HG02970 (cell line): ENCODE data around the gene OR2Z1.

Experiments
- ATAC-seq: cut with Tn5 transposase; IDR thresholded peaks from one replicate; pipeline ENCODE4 v1.9.1; 2021; ENCODE audit warnings: mild to moderate bottlenecking, moderate library complexity, moderate number of reproducible peaks; ENCODE audit not compliant: unreplicated experiment, low FRiP score

OR2Z1 gene, protein sequence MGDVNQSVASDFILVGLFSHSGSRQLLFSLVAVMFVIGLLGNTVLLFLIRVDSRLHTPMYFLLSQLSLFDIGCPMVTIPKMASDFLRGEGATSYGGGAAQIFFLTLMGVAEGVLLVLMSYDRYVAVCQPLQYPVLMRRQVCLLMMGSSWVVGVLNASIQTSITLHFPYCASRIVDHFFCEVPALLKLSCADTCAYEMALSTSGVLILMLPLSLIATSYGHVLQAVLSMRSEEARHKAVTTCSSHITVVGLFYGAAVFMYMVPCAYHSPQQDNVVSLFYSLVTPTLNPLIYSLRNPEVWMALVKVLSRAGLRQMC

DNA sequence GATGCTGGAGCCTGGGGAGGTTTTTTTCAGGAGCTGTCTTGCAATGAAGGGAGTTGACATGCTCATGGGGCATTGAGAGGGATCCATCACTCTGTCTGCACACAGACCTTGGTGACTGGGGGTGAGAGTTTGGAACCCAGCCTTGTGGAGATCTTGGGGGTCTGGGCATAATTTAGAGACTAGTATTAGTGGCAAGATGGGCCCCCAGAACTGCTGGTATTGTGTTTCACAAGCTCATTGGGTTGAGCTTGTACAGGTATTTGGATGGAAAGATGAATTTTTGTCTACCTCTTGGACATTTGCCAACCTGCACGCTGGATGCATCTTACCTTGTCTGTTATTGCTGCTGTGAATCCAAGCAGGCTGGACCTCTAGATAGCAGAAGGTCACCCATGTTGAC lies at the start of gene OR2Z1:
Gene OR2Z1 (plus strand): TSS at position 301 of the 400 bp plus-strand sequence. CDS start 9,395 bp downstream, outside the sequence.
- no peak for ATAC-seq

DNA sequence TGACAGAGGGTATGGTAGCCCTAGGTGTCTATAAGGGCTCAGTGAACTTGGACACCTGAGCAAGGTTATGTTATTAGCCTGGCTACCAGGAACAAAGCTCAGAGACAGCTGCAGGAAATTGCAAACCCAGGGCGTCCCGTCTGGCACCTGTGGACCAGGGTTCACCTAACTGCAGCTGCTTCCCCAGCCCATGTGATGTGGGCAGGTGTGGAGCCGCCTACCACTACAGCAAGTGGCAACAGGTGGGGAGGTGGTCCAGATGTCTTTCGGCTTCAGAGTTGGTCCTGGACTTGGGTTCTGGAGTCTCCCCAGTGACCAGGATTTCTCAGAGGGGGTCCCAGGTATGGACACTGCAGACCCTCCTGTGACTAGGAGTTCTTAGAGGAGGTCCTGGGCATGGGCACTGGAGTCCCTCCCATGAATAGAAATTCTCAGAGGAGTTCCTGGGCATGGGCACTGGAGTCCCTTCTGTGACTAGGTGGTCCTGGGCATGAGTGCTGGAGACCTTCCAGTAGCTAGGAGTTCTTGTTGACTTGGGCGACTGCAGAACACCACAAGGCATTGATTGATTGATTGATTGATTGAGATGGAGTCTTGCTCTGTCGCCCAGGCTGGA lies 48.0 kb upstream of the OR2Z1 start:
- no peak for ATAC-seq

DNA sequence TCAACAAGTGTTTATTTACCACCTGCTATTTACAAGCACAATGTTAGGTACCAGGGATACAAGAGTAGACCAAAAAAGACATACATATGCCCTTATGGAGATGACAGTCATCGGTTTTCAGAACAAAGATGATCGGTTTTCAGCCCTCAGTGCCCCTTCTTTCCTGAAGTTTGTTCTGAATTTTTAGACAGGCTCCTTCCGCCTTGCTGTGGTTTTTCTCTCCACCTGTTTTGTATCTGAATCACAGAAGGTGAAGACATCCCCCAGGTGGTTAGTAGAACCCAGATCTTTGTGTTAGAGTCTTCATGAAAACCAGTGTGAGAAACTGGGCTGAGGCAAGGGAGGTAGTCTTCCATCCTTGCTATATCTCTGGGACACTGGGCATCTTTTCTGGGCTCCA lies 46.4 kb upstream of the OR2Z1 start:
- no peak for ATAC-seq

DNA sequence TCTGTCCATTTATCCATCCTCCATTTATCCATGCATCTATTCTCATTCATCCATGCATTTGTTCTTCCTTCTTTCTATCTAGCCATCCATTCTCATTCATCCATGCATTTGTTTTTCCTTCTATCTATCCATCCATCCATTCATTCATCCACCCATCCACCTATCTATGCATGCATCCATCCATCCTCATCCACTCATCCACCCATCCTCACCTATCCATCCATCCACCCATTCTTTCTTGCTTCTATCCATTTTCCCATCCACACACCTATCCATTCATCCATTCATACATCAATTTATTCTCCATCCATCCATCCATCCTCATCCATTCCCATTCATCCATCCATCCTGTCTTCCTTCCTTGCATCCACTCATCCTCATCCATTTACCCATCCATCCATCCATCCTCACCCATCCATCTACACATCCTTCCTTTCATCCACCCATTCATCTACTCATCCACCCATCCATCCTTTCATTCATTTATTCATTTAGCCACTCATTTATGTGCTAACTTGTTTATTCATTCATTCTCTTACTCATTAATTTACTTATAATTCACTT lies 43.1 kb upstream of the OR2Z1 start:
- ATAC-seq: no peak

DNA sequence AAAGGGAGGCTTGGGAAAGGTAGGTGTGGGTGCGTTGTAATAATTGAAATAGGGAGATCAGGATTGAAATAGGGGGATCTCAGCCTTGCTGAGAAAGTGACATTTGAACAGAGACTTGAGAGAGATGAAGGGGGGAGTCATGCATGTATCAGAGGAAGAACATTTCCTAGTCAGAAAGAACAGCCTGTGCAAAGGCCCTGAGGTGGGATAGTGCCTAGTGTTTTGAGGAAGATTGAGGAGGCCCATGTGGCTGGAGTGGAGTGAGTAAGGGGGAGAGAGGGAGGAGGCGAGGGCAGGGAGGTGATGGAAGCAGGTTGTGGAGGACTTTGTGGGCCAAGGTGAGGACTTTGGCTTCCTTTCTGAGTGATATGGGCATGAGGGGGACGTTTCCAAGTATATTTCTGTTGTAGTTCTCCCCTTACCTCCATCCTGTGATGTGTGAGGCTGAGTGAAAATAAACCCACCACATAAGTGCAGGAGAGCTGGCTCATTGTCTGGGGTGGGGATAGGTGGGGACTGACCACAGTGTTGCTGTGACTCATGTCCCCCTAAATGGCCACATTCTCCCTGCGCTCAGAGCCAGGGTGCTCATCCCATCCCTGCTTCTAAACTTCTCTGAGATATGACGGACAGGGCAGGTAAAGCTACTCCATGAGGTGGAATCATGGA lies 40.6 kb upstream of the OR2Z1 start:
- no peak for ATAC-seq

DNA sequence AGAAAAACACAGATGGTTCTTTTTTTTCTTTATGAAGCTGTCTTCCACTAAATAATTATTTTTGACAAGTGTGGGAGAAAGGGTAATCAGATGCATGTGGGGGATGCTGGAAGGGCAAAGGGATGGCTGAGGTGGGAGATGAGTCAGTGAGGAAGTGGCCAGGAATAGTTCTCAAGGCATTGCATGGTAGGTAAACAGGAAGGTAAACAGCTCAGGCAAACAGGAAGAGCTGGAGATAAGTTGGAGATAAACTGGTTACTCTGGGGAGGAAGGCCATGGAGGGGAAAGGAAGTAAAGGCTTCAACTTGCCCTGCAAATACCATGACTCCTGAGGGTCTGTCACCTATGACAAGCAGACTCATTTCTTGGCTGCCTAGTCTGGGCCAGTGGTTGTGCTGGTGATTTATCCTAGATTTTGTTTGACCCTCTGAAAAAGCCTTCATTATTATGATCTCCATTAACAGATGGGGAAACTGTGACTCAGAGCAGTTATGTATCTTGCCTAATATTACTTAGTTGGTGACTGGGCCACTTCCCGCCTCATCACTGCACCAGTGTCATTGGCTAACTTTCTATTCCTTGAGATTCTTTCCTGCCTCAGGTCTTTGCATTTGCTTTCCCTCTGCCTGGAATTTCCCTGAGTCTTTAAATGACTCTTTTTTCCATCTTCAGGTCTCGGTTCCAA lies 39.9 kb upstream of the OR2Z1 start:
- ATAC-seq: no peak

DNA sequence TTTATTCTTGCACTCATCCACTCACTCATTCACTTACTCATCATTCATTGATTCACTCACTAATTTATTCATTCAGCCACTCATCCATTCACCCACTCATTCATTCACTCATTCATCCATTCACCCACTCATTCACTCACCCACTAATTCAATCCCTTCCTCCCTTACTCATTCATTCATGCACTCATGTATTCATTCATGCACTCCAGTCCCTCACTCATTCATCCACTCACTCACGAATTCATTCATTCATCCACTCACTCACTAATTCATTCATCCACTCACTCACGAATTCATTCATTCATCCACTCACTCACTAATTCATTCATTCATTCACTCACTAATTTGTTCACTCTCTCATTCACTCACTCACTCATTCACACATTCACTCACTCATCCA lies 39.0 kb upstream of the OR2Z1 start:
- no peak for ATAC-seq

DNA sequence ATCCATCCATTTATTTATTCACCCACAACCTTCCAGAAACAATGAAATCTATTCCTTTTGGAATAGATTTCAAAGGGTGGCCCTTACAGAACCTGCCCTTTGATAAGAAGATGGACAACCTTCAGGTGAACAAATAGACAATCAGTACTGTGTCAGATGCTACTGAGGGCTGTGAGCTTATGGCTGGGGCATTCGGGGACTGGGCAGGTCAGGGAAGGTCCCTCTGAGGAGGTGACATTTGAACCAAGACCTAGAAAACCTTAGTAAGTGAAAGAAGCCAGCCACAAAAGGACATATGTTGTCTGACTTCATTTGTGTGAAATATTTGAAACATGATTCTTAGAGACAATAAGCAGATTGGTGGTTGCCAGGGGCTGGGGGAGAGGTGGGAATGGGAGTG lies 38.5 kb upstream of the OR2Z1 start:
- no peak for ATAC-seq

DNA sequence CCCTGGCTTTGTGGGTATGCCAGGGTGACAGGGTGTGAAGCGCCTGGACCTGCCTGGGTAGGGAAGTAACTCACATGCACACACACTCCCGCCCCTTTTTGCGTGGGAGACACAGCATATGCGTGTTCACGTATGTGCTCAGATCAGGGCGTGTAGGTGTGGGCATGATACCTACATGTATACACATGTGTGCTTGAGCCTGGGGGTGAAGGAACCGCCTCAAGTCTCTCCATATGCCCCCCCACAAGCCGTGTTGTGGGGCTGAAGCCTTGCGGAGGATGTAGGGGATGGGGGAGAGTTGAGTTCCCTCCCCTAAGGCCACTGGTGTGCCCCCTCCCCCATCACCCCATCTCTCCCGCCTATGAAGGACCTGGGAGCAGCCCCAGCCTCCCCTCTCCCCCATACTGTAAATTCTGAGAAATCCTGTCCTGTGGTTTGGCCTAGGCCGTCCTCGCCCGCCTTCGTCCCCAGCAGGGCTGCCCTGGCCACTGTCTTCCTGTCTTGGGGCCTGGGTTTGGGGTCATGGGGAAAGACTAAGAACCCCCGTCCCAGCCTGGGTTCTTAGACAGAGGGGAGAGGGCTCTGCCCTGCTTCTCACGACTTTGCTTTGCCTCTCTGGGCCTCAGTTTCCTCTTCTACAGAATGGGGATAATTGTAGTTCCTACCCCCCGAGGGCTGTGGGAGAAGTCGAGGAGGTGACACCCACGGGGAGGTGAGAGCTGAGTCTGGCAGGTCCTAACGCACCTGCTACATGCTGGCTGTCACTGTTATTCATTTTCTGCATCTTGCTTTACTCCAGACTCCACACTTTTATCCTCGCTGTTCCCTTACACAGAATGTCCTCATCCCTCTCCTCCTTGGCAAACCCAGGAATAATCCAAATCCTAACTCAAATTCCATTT lies 37.2 kb upstream of the OR2Z1 start:
- ATAC-seq: no peak

DNA sequence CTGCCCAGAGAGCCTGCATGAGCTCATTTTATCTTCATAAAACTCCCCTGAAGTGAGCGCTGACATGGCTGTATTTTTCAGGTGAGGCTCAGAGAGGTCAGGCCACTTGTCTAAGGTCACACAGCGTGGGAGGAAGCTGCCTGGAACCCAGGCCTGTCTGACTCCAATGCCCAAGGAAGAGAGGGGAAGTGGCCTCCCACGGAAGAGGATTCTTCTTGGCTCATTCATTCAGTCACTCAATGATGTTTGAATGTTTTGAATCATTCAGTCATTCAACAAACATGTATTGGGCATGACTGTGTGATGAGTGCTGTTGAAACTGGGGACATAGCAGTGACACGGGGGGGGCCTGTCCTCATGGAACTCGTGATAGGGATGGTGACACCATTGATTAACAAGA lies 34.9 kb upstream of the OR2Z1 start:
- ATAC-seq: no peak

DNA sequence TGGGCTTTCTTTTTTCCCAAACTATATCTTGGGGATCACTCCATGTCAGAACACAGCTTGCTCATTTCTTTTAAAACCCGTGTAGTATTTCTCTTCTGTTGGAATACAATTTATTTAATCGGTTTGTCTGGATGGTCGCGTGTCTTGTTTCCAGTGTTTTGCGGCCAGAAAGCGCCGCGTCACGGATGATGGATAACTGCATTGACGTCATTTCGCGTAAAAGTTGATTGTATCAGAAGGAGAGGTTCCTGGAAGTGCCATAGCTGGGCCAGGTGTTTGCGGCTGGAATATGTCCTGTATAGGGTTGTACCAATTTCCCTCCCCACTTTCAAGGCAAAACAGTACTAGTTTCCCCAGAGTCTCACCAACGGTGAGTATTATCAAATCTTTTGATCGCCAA lies 32.5 kb upstream of the OR2Z1 start:
- no peak for ATAC-seq

DNA sequence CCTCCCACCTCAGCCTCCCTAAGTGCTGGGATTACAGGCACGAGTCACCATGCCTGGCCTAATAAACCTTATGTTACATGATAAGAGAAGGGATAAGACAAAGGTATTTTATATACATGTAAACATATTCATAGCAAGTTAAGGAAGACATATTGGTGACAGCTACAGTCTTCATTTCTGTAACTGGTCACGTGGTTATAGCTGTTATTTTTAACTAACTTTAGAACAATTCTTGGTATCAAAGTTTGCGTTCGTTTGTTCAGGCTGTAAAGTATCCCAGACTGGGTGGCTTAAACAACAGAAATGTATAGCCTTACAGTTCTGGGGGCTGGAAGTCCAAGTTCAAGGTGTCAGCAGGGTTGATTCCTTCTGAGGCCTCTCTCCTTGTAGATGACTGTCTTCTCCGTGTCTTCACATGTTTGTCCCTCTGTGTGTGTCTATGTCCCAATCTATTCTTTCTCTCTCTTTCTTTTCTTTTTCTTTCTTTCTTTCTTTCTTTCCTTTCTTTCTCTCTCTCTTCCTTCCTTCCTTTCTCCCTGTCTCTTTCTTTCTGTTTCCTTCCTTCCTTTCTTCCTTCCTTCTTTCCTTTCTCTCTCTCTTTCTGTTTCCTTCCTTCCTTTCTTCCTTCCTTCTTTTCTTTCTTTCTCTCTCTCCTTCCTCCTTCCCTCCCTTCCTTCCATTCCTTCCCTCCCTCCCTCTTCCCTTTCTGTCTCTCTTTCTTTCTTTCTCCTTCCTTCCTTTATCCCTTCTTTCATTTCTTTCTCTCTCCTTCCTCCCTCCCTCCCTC lies 30.5 kb upstream of the OR2Z1 start:
- no peak for ATAC-seq

DNA sequence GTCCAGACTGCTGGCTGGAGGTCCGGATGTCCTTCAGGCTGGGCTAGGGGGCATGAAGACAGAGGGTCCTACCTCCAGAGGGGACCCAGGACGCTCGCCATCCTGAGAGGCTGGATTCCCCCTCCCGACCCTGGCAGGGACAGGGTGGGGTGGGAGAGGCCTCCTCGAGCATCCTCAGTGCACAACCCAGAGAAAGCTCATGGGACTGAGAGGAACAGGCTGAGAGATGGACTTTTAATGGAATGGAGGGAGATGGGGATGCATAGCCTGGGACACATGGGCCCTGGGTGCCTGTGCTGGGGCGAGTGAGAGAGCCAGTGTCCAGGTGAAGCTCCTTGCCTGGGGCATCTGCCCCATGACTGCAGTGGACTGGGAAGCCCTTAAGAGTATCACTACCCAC lies 25.9 kb upstream of the OR2Z1 start:
- no peak for ATAC-seq

DNA sequence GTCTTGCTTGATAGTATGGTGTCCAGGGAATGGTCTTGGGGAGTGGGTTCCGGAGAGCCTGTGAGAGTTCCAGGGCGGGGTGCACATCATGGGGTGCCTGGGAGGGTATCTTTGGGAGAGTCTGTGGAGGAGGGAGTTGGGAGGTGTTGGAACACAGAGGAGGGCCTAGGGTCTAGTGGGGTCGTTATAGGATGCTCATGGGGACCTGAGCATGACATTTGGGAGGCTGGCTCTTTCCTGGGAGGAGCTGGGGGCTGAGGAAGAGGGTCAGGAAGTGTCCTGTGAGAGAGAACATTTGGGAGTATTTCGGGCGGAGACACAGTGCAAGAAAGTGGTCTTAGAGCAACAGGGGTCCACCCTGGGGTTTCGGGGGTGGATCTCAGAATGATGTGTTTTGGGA lies 25.5 kb upstream of the OR2Z1 start:
- ATAC-seq: no peak

DNA sequence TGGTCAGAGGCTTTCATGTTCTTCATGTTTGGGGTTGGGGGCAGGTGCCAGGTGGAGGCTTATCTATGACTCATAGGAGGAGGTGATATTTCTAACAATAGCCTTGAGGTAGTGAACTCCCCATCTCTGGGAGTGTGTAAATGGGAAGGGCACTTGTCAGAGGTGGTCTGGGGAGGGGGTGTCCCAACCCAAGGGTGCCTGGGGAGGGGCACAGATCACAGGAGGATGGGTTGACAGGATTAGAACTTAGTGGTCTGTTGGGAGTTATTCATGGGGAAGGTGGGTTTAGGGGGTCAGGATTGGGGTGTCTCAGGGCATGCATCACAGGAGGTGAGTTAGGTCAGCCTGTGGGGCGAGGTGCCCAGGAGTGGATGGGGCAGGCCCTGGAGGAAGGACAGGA lies 24.4 kb upstream of the OR2Z1 start:
- no peak for ATAC-seq

DNA sequence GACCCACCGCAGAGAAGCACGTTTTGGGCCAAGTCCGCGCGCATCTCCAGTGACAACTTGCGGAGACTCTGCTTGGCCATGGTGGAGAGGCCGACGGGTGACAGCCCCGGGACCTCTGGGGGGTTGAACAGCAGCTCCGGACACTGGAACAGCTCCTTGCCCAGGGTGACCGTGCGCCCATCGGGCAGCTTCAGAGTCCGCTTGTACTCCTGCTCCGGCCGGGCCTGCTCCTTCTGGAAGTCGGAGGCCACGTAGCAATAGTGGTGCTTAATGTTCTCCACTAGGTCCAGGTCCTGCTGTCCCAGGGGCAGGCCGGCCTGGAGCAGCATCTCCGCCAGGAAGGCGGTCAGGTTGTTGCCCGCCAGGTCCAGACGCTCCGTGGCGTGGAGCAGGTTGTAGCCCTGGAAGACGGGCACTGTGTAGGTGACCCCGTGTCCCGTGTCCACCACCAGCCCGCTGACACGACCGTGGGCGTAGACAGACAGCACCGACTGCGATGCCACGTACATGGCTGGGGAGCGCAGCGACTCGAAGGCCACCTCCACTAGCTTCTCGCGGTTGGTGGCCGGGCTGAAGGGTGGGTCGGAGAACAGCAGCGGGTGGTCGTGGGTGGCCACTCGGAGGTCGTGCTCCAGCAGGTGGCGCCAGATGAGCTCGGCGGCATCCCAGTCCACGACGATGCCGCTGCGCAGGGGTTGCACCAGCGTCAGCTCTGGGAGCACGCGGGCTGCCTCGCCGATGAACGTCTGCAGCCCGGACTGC lies 23.6 kb upstream of the OR2Z1 start:
- no peak for ATAC-seq

DNA sequence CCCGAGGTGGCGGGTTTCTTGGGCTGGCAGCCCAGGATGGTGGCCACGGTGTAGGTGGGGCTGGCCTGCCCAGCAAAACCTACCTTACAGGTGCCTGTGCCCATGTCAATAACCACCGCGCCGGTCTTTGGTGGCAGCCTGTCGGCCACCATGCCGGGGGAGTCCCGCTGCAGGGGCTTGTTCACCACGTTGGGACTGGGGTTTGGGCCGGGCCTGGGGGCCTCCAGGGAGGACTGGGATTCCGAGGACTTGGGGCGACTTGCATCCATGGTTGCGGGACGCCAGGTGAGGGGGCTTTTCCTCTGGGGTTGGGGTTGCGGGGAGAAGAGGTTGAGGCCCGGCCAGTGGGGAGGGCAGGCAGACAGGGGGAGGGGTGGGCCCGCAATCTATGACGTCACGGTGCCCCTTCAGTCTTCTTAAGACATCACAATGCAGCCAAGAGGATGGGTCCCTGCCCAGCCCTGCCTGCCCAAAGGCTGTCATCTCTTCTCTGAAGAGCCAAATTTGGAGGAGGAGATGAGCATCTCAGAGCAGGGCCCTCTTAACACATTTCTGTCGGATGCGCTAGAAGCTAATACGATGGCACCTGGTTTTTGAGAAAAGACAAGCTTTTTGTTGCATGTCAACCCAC lies 22.9 kb upstream of the OR2Z1 start, which contains the start of gene ACTL9:
Gene ACTL9 (minus strand): TSS at position 363 of the 631 bp plus-strand sequence. CDS start 94 bp downstream, at position 269.
- ATAC-seq: no peak

DNA sequence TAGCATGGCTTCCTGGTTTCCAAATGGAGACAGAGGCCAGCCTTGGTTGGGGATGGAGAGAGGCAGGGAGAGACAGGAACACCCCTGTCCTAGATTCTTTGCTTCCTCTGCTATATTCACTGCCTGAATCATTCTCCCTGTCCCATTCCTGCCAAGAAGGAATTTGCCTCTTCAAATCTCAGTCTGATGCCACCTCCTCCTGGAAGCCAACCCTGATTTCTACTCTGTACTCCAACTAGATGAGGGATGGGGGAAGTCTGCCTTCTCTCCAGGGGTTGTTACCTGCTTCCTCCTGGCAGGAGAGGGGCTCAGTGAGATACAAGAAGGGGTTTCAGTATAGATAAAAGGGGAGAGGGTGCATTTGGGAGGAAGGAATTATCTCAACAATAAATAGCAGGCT lies 21.5 kb upstream of the OR2Z1 start:
- ATAC-seq: no peak
